Breast epithelium (tissue), 4 donors: ENCODE results near the gene NPHP4. TPM values are rescaled to one million over a fixed set of nuclear protein-coding genes. Genes with fewer than 3 reads are reported as not detected.
"Not testable (repeated sequence)": the region's sequence is repeated elsewhere in the genome, so short reads cannot be mapped to it uniquely, and the experiment has no call there.

Experiments used
- DNase-seq, 2 donors: peaks; one replicate each; pipeline ENCODE4 v3.0.0-alpha.2; 2019; ENCODE audit warnings: low spot score in 2 of 2
- H3K27ac ChIP-seq, 2 donors: fragments of 200-600 bp; sonication (generic) in 1 of 2; one replicate each; pipeline ENCODE4 v1.5.1; 2016 to 2019; ENCODE audit warnings: mild to moderate bottlenecking in 1 of 2
- H3K27me3 ChIP-seq, 2 donors: fragments of 200-600 bp; sonication (generic) in 1 of 2; one replicate each; pipeline versions ENCODE4 v1.5.1 to v1.6.0; 2017 to 2019; ENCODE audit warnings: control low read depth in 1 of 2, mild to moderate bottlenecking in 1 of 2
- H3K36me3 ChIP-seq: fragments of 200-600 bp; one replicate; pipeline ENCODE4 v1.5.1; 2019
- H3K4me1 ChIP-seq, 2 donors: fragments of 200-600 bp; sonication (generic); one replicate each; pipeline ENCODE4 v1.5.1; 2016 to 2019; ENCODE audit warnings: control low read depth in 1 of 2
- H3K4me3 ChIP-seq, 3 donors: fragments of 200-600 bp; sonication (generic); 1 replicate in 2 of 3; 2 replicates in 1 of 3; pipeline ENCODE4 v1.5.1; 2016 to 2019; ENCODE audit warnings: mild to moderate bottlenecking in 3 of 3, moderate library complexity in 2 of 3
- H3K9me3 ChIP-seq, 2 donors: fragments of 200-600 bp; sonication (generic) in 1 of 2; one replicate each; pipeline ENCODE4 v1.5.1; 2016 to 2019; ENCODE audit warnings: control low read depth in 1 of 2
- CTCF ChIP-seq, 3 donors: fragments of 450-650 bp; IDR thresholded peaks; one replicate each; pipeline ENCODE4 v1.5.1; 2016 to 2017; ENCODE audit warnings: antibody characterized with exemption in 3 of 3, mild to moderate bottlenecking in 3 of 3, moderate library complexity in 3 of 3
- POLR2A ChIP-seq: fragments of 450-650 bp; IDR thresholded peaks from one replicate; pipeline ENCODE4 v1.6.1; 2016; ENCODE audit warnings: antibody characterized with exemption, mild to moderate bottlenecking, moderate library complexity
- POLR2AphosphoS5 ChIP-seq, 3 donors: sonication (generic); formaldehyde crosslinking; IDR thresholded peaks; one replicate each; pipeline ENCODE4 v1.6.1; 2017; ENCODE audit warnings: antibody characterized with exemption in 3 of 3
- intact Hi-C: fragments of 100-400 bp; cut with DNase I; formaldehyde crosslinking; loops from one replicate; pipeline ENCODE4 v1.15.1; 2023; ENCODE audit warnings: low total_unique reads
- total RNA-seq, 3 donors: library from RNA; depleted of rRNA; stranded (reverse); fragments of >200 nt; gene quantifications; one replicate each; pipeline ENCODE4 v1.1.0, GENCODE V29; 2016

Gene NPHP4
- total RNA-seq, 3 donors from 2014 or later = 7.0 to 18.7 (median 18.1) TPM

- TF ChIP-seq POLR2AphosphoS5 (IDR thresholded peaks at IDR 0.05) (no peak), POLR2A (no peak), CTCF (IDR thresholded peaks at IDR 0.05) (no peak)
- H3K9me3 ChIP-seq = peaks cover 0 to 13% of the 10 kb centered on the region in 2 donors
- intact Hi-C loops = no loop called here
- no peak overlapping the region for H3K4me3 ChIP-seq
- DNase-seq = no peak
- peaks cover 0 to 6% of the 10 kb centered on the region in 2 donors for H3K27me3 ChIP-seq
- no peaks in the 10 kb centered on the region for H3K4me1 ChIP-seq
- no peak overlapping the region for H3K27ac ChIP-seq
- H3K36me3 ChIP-seq = no peaks in the 10 kb centered on the region
Measured at GRCh38 chr1:5856246-5856815, 135.9 kb downstream of the NPHP4 start.

- H3K36me3 ChIP-seq = no peaks in the 10 kb centered on the region
- H3K9me3 ChIP-seq = peaks cover 0 to 13% of the 10 kb centered on the region in 2 donors
- H3K4me3 ChIP-seq = no peak overlapping the region
- intact Hi-C loops = no loop called here
- no peaks in the 10 kb centered on the region for H3K4me1 ChIP-seq
- TF ChIP-seq POLR2A (no peak), CTCF (IDR thresholded peaks at IDR 0.05) (no peak), POLR2AphosphoS5 (IDR thresholded peaks at IDR 0.05) (no peak)
- DNase-seq = no peak
- H3K27me3 ChIP-seq = peaks cover 0 to 6% of the 10 kb centered on the region in 2 donors
- no peak overlapping the region for H3K27ac ChIP-seq
Measured at GRCh38 chr1:5855196-5855897, 136.9 kb downstream of the NPHP4 start.

GRCh38 chr1:5854754-5855153 lies 137.5 kb downstream of the NPHP4 start:
- Histone ChIP-seq H3K9me3 (peaks cover 0 to 13% of the 10 kb centered on the region in 2 donors), H3K4me1 (no peaks in the 10 kb centered on the region), H3K27me3 (peaks cover 0 to 6% of the 10 kb centered on the region in 2 donors), H3K4me3 (no peak overlapping the region), H3K36me3 (no peaks in the 10 kb centered on the region), H3K27ac (no peak overlapping the region)
- no peak for DNase-seq
- intact Hi-C loops = no loop called here
- TF ChIP-seq POLR2AphosphoS5 (IDR thresholded peaks at IDR 0.05) (no peak), POLR2A (no peak), CTCF (IDR thresholded peaks at IDR 0.05) (no peak)

- H3K27me3 ChIP-seq = peaks cover 0 to 10% of the 10 kb centered on the region in 2 donors
- H3K27ac ChIP-seq, H3K4me1 ChIP-seq, H3K4me3 ChIP-seq, intact Hi-C loops, H3K36me3 ChIP-seq, DNase-seq: not testable (repeated sequence)
- peaks cover 0 to 13% of the 10 kb centered on the region in 2 donors for H3K9me3 ChIP-seq
Measured at GRCh38 chr1:5853858-5854257, 138.4 kb downstream of the NPHP4 start.

- no peak for DNase-seq
- Histone ChIP-seq H3K27ac (no peak overlapping the region), H3K27me3 (peaks cover 0 to 37% of the 10 kb centered on the region in 2 donors), H3K4me3 (no peak overlapping the region), H3K4me1 (no peaks in the 10 kb centered on the region), H3K36me3 (no peaks in the 10 kb centered on the region), H3K9me3 (peaks cover 0 to 13% of the 10 kb centered on the region in 2 donors)
- no peak for TF ChIP-seq CTCF (IDR thresholded peaks at IDR 0.05)
- no peak for TF ChIP-seq POLR2A
- no peak for TF ChIP-seq POLR2AphosphoS5 (IDR thresholded peaks at IDR 0.05)
- intact Hi-C loops = no loop called here
Measured at GRCh38 chr1:5850503-5850902, 141.7 kb downstream of the NPHP4 start.
